GM12878 (cell line): ENCODE measurements around the gene NR1D1. TPM values are rescaled to one million over a fixed set of nuclear protein-coding genes. Genes with fewer than 3 reads are reported as not detected.

Experiments used
- ATAC-seq: fragments of 200-7000 bp; cut with Tn5 transposase; 3 replicates; pipeline ENCODE4 v1.9.1; 2020; ENCODE audit warnings: mild to moderate bottlenecking, moderate library complexity
- BruUV-seq: library from RNA; stranded (reverse); fragments of 400-500 nt; replicated peaks from 2 replicates; lab custom pipeline; 2021; lab: Mats Ljungman, UMichigan
- CTCF ChIA-PET: fragments of 300-600 bp; sonication (Branson Sonifier 250); formaldehyde crosslinking; extraction: SDS; loops from one replicate; lab custom pipeline; 2021; ENCODE audit warnings: inconsistent platforms; lab: Yijun Ruan, JAX
- POLR2A ChIA-PET: fragments of 350-600 bp; formaldehyde crosslinking; extraction: SDS; loops from one replicate; lab custom pipeline; 2021; ENCODE audit warnings: inconsistent platforms; lab: Charles Lee
- RAD21 ChIA-PET: fragments of 300-600 bp; sonication (Branson Sonifier 250); formaldehyde crosslinking; loops from one replicate; lab custom pipeline; 2023; ENCODE audit warnings: antibody characterized with exemption; ENCODE audit not compliant: unreplicated experiment; lab: Charles Lee
- SMC1A ChIA-PET: fragments of 300-600 bp; sonication (Branson Sonifier 250); formaldehyde crosslinking; loops from one replicate; lab custom pipeline; 2023; ENCODE audit not compliant: unreplicated experiment, uncharacterized antibody; lab: Charles Lee
- DNase-seq: peaks from one replicate; pipeline ENCODE4 v3.0.0-alpha.2; 2011; ENCODE audit warnings: low read depth, low spot score
- FAIRE-seq: peaks from 3 replicates; lab custom pipeline; 2011; peaks lifted over from hg19 to GRCh38; lab: Jason Lieb, UNC
- H2AFZ ChIP-seq: 2 replicates; pipeline ENCODE4 v1.6.0; 2011; ENCODE audit warnings: low read depth, low read length, control low read depth; ENCODE audit not compliant: control insufficient read depth
- H3K27ac ChIP-seq: 2 replicates; pipeline ENCODE4 v1.5.1; 2011; ENCODE audit warnings: control low read depth; ENCODE audit not compliant: control insufficient read depth, insufficient read depth
- H3K27me3 ChIP-seq, 2 experiments: replicated peaks in 1 of 2; 2 replicates each; pipeline versions ENCODE4 v1.6.0 to v1.6.1; 2011; ENCODE audit warnings: low read length in 1 of 2; ENCODE audit not compliant: control insufficient read depth in 2 of 2, insufficient read depth in 2 of 2
- H3K36me3 ChIP-seq, 2 experiments: 2 replicates each; pipeline ENCODE4 v1.5.1; 2011; ENCODE audit warnings: low read length in 1 of 2; ENCODE audit not compliant: control insufficient read depth in 2 of 2, insufficient read depth in 2 of 2
- H3K4me1 ChIP-seq: 2 replicates; pipeline ENCODE4 v1.6.1; 2011; ENCODE audit warnings: mild to moderate bottlenecking, low read length, moderate library complexity, mixed read lengths; ENCODE audit not compliant: control insufficient read depth, insufficient read depth
- H3K4me2 ChIP-seq: 2 replicates; pipeline ENCODE4 v1.6.0; 2011; ENCODE audit warnings: control low read depth; ENCODE audit not compliant: control insufficient read depth, insufficient read depth
- H3K4me3 ChIP-seq: fragments of 200-600 bp; sonication (generic); 2 replicates; pipeline ENCODE4 v1.5.1; 2016
- H3K79me2 ChIP-seq: 2 replicates; pipeline ENCODE4 v1.6.0; 2011; ENCODE audit warnings: low read length; ENCODE audit not compliant: control insufficient read depth, insufficient read depth
- H3K9ac ChIP-seq: 2 replicates; pipeline ENCODE4 v1.8.0; 2011; ENCODE audit warnings: low read length, control low read depth, mixed read lengths; ENCODE audit not compliant: control insufficient read depth, insufficient read depth
- H3K9me3 ChIP-seq: replicated peaks from 3 replicates; pipeline ENCODE4 v1.5.1; 2011; ENCODE audit warnings: mild to moderate bottlenecking, low read length; ENCODE audit not compliant: control insufficient read depth, insufficient read depth
- H4K20me1 ChIP-seq: 2 replicates; pipeline ENCODE4 v1.6.0; 2011; ENCODE audit not compliant: control insufficient read depth, insufficient read depth
- BMI1 ChIP-seq: fragments of 450-650 bp; IDR thresholded peaks from 2 replicates; pipeline ENCODE4 v1.6.1; 2016; ENCODE audit warnings: mild to moderate bottlenecking, moderate library complexity, borderline replicate concordance
- BRCA1 ChIP-seq: IDR thresholded peaks from 2 replicates; pipeline ENCODE4 v1.6.1; 2011; ENCODE audit warnings: low read depth, low read length, improper control_type of control experiment
- CEBPB ChIP-seq, 2 experiments: fragments of 150-350 bp in 1 of 2; IDR thresholded peaks; 2 replicates each; pipeline ENCODE4 v1.6.1; 2012 to 2014; ENCODE audit warnings: low read depth in 2 of 2, low read length in 2 of 2, borderline replicate concordance in 1 of 2, inconsistent platforms in 1 of 2
- CHD1 ChIP-seq: IDR thresholded peaks from 2 replicates; pipeline ENCODE4 v1.6.1; 2012; ENCODE audit warnings: low read depth, low read length, improper control_type of control experiment
- CHD4 ChIP-seq: fragments of 200-600 bp; sonication (generic); IDR thresholded peaks from 2 replicates; pipeline ENCODE4 v1.6.1; 2016; ENCODE audit warnings: mild to moderate bottlenecking
- CREM ChIP-seq: IDR thresholded peaks from 2 replicates; pipeline ENCODE4 v1.6.1; 2014; ENCODE audit warnings: antibody characterized with exemption, low read depth
- DPF2 ChIP-seq: fragments of 450-650 bp; IDR thresholded peaks from 2 replicates; pipeline ENCODE4 v1.6.1; 2017; ENCODE audit warnings: mild to moderate bottlenecking
- GATAD2B ChIP-seq: fragments of 450-650 bp; conservative IDR thresholded peaks from 2 replicates; pipeline ENCODE4 v1.6.1; 2017; ENCODE audit warnings: low read depth, mild to moderate bottlenecking, moderate library complexity
- NFXL1 ChIP-seq: fragments of 450-650 bp; IDR thresholded peaks from 2 replicates; pipeline ENCODE4 v1.6.1; 2017; ENCODE audit warnings: antibody characterized with exemption, mild to moderate bottlenecking, borderline replicate concordance
- NR2F1 ChIP-seq: fragments of 450-650 bp; conservative IDR thresholded peaks from 2 replicates; pipeline ENCODE4 v1.6.1; 2017; ENCODE audit warnings: mild to moderate bottlenecking
- PAX5 ChIP-seq: IDR thresholded peaks from 2 replicates; pipeline ENCODE4 v1.6.1; 2011; ENCODE audit warnings: low read depth, low read length, borderline replicate concordance
- POLR2AphosphoS5 ChIP-seq: IDR thresholded peaks from 2 replicates; pipeline ENCODE4 v1.6.1; 2011; ENCODE audit warnings: mild to moderate bottlenecking, low read length, inconsistent platforms
- RBBP5 ChIP-seq: fragments of 200-600 bp; sonication (generic); conservative IDR thresholded peaks from 2 replicates; pipeline ENCODE4 v1.6.1; 2016
- SMAD1 ChIP-seq: fragments of 450-650 bp; IDR thresholded peaks from 2 replicates; pipeline ENCODE4 v1.6.1; 2018; ENCODE audit warnings: mild to moderate bottlenecking, low read depth; ENCODE audit not compliant: partially characterized antibody
- WGBS: methylation state at CpG from one replicate; pipeline ENCODE4 v1.1.6; 2016; ENCODE audit warnings: low lambda C conversion rate; ENCODE audit not compliant: insufficient replicate concordance, insufficient coverage; ENCODE audit errors: missing lambda C conversion rate; 5-methylcytosine and 5-hydroxymethylcytosine counted together
- in situ Hi-C: fragments of 300-500 bp; cut with MboI; formaldehyde crosslinking; loops from 9 replicates; pipeline ENCODE4 v1.14.3; 2018; ENCODE audit warnings: mixed read lengths
- intact Hi-C: fragments of 100-400 bp; cut with micrococcal nuclease; formaldehyde crosslinking; loops from one replicate; pipeline ENCODE4 v1.14.2; 2022; ENCODE audit not compliant: unreplicated experiment
- polyA plus RNA-seq, 11 experiments: library from polyadenylated mRNA; depleted of rRNA in 4 of 11; unstranded in 6 of 11; stranded (reverse) in 5 of 11; fragments of >200 nt; fragmentation: Nextera tagmentation in 4 of 11; fragmentation: Illumina TruSeq in 1 of 11; extraction: Ambion mirVana in 4 of 11; extraction: Trizol in 1 of 11; gene quantifications; 1 replicate in 1 of 11; 2 replicates in 10 of 11; pipeline versions ENCODE4 v1.2.1 to v1.2.3, GENCODE V29; 2011 to 2016; ENCODE audit warnings: inconsistent platforms in 2 of 11, missing spikeins in 2 of 11, low read depth in 1 of 11
- total RNA-seq, 4 experiments: library from RNA; depleted of rRNA in 3 of 4; stranded (reverse); fragments of >200 nt in 3 of 4; fragmentation: Illumina TruSeq in 1 of 4; extraction: Trizol in 1 of 4; gene quantifications; 2 replicates each; pipeline versions ENCODE4 v1.2.1 to v1.2.3, GENCODE V29; 2013 to 2021
- TF ChIP-seq, protein P1 (sequence below): IDR thresholded peaks from 2 replicates; pipeline ENCODE4 v1.6.1; 2012; ENCODE audit warnings: low read depth, low read length, improper control_type of control experiment
- TF ChIP-seq, protein P2 (sequence below): IDR thresholded peaks from 2 replicates; pipeline ENCODE4 v1.6.1; 2012; ENCODE audit warnings: low read depth, low read length, improper control_type of control experiment
- TF ChIP-seq, protein P3 (sequence below): fragments of 450-650 bp; IDR thresholded peaks from 2 replicates; pipeline ENCODE4 v1.6.1; 2017; ENCODE audit warnings: antibody characterized with exemption, mild to moderate bottlenecking, moderate library complexity
- TF ChIP-seq, protein P4 (sequence below): fragments of 450-650 bp; IDR thresholded peaks from 2 replicates; pipeline ENCODE4 v1.6.1; 2017; ENCODE audit warnings: low read depth, mild to moderate bottlenecking, moderate library complexity

The NR1D1 gene
- total and polyA plus RNA-seq, 10 of the 15 experiments (the other 5 are each of a cell fraction or from before 2014, with no cell fraction given) = 0.10 to 3.4 (median 0.94) TPM

GRCh38 chr17:40076591-40076990 is 23.8 kb downstream of the NR1D1 start:
- no peaks in the 10 kb centered on the region for H4K20me1 ChIP-seq
- no peak overlapping the region for H3K9ac ChIP-seq
- no TSS peak for BruUV-seq
- FAIRE-seq (no peak), ATAC-seq (no peak), DNase-seq (no peak)
- H3K27me3 ChIP-seq = no peaks in the 10 kb centered on the region
- no peak overlapping the region for H2AFZ ChIP-seq
- H3K4me2 ChIP-seq = no peak overlapping the region
- H3K79me2 ChIP-seq = no peaks in the 10 kb centered on the region
- no peak overlapping the region for H3K4me3 ChIP-seq
- intact Hi-C loops (no loop called here), in situ Hi-C loops (no loop called here)
- no peak overlapping the region for H3K27ac ChIP-seq
- WGBS = 87% methylated on average over 7 of the region's 7 CpGs
- peaks cover 4% of the 10 kb centered on the region; the same call in 1 of the 2 replicates for H3K4me1 ChIP-seq
- no peaks in the 10 kb centered on the region for H3K36me3 ChIP-seq
- ChIA-PET POLR2A (interaction anchor here (1.1 kb wide), 1 partner anchor 98 kb away, joined by 3 read pairs; no protein-coding TSS in a partner anchor), RAD21 (interaction anchor here (1.5 to 3.8 kb wide), 5 partner anchors 13 to 92 kb away, joined by 5 to 42 read pairs (median 8); partner anchors contain the start of genes CSF3 and THRA), CTCF (interaction anchor here (1.1 to 4.8 kb wide), 14 partner anchors 8 to 203 kb away, joined by 3 to 142 read pairs (median 16); partner anchors contain the start of genes CSF3, MED24, NR1D1 and THRA), SMC1A (interaction anchor here (0.8 to 6.4 kb wide), 7 partner anchors 10 to 63 kb away, joined by 3 to 56 read pairs (median 8); partner anchors contain the start of genes MED24 and THRA)
- TF ChIP-seq, protein P1, sequence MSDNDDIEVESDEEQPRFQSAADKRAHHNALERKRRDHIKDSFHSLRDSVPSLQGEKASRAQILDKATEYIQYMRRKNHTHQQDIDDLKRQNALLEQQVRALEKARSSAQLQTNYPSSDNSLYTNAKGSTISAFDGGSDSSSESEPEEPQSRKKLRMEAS = no peak
- TF ChIP-seq, protein P2, sequence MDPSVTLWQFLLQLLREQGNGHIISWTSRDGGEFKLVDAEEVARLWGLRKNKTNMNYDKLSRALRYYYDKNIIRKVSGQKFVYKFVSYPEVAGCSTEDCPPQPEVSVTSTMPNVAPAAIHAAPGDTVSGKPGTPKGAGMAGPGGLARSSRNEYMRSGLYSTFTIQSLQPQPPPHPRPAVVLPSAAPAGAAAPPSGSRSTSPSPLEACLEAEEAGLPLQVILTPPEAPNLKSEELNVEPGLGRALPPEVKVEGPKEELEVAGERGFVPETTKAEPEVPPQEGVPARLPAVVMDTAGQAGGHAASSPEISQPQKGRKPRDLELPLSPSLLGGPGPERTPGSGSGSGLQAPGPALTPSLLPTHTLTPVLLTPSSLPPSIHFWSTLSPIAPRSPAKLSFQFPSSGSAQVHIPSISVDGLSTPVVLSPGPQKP = no peak
- no peak for TF ChIP-seq SMAD1
- no peak for TF ChIP-seq NR2F1
- TF ChIP-seq CREM = no peak
- no peak for TF ChIP-seq RBBP5
- no peak for TF ChIP-seq NFXL1
- no peak for TF ChIP-seq BRCA1
- TF ChIP-seq PAX5 = no peak
- TF ChIP-seq CHD4 = no peak
- TF ChIP-seq, protein P3, sequence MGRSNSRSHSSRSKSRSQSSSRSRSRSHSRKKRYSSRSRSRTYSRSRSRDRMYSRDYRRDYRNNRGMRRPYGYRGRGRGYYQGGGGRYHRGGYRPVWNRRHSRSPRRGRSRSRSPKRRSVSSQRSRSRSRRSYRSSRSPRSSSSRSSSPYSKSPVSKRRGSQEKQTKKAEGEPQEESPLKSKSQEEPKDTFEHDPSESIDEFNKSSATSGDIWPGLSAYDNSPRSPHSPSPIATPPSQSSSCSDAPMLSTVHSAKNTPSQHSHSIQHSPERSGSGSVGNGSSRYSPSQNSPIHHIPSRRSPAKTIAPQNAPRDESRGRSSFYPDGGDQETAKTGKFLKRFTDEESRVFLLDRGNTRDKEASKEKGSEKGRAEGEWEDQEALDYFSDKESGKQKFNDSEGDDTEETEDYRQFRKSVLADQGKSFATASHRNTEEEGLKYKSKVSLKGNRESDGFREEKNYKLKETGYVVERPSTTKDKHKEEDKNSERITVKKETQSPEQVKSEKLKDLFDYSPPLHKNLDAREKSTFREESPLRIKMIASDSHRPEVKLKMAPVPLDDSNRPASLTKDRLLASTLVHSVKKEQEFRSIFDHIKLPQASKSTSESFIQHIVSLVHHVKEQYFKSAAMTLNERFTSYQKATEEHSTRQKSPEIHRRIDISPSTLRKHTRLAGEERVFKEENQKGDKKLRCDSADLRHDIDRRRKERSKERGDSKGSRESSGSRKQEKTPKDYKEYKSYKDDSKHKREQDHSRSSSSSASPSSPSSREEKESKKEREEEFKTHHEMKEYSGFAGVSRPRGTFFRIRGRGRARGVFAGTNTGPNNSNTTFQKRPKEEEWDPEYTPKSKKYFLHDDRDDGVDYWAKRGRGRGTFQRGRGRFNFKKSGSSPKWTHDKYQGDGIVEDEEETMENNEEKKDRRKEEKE = no peak
- TF ChIP-seq POLR2AphosphoS5 = no peak
- no peak for TF ChIP-seq DPF2
- TF ChIP-seq GATAD2B = no peak
- TF ChIP-seq, protein P4, sequence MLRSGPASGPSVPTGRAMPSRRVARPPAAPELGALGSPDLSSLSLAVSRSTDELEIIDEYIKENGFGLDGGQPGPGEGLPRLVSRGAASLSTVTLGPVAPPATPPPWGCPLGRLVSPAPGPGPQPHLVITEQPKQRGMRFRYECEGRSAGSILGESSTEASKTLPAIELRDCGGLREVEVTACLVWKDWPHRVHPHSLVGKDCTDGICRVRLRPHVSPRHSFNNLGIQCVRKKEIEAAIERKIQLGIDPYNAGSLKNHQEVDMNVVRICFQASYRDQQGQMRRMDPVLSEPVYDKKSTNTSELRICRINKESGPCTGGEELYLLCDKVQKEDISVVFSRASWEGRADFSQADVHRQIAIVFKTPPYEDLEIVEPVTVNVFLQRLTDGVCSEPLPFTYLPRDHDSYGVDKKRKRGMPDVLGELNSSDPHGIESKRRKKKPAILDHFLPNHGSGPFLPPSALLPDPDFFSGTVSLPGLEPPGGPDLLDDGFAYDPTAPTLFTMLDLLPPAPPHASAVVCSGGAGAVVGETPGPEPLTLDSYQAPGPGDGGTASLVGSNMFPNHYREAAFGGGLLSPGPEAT = no peak
- TF ChIP-seq BMI1 = no peak
- TF ChIP-seq CHD1 = no peak
- no peak for TF ChIP-seq CEBPB (IDR thresholded peaks at IDR 0.05; ENCODE audit: borderline replicate concordance in 1 of 2, low read depth in 2 of 2, low read length in 2 of 2)
- no peaks in the 10 kb centered on the region for H3K9me3 ChIP-seq
